Inflammatory macrophage treated with lipopolysaccharide for 1 hour (primary cell): ENCODE data around the gene ROS1.
"Not testable (repeated sequence)": the region's sequence is repeated elsewhere in the genome, so short reads cannot be mapped to it uniquely, and the experiment has no call there.

Experiments
- DNase-seq, 2 donors: peaks; one replicate each; pipeline ENCODE4 v3.0.0-alpha.2; 2020 to 2022

The ROS1 gene

GRCh38 chr6:117375446-117375845 is 50.3 kb downstream of the ROS1 start:
- DNase-seq, result no peak

GRCh38 chr6:117373211-117373813 is 52.4 kb downstream of the ROS1 start:
- DNase-seq, result no peak

GRCh38 chr6:117372289-117372688 is 53.5 kb downstream of the ROS1 start:
- DNase-seq, result not testable (repeated sequence)

- no peak for DNase-seq
Observed at GRCh38 chr6:117371492-117371891, 54.2 kb downstream of the ROS1 start.

- peak; percentile 13 to 23 for DNase-seq
Observed at GRCh38 chr6:117359581-117359980, 66.2 kb downstream of the ROS1 start.

- DNase-seq, result no peak
Observed at GRCh38 chr6:117354671-117355070, 71.1 kb downstream of the ROS1 start.

- no peak for DNase-seq
Observed at GRCh38 chr6:117352466-117353081, 73.2 kb downstream of the ROS1 start.

- DNase-seq, result no peak
Observed at GRCh38 chr6:117351521-117351920, 74.2 kb downstream of the ROS1 start.

GRCh38 chr6:117346142-117346930 is 79.4 kb downstream of the ROS1 start:
- DNase-seq, result peak; percentile 14 to 51

GRCh38 chr6:117345292-117345610 is 80.5 kb downstream of the ROS1 start:
- DNase-seq, result no peak

GRCh38 chr6:117344444-117345291 is 81.1 kb downstream of the ROS1 start:
- no peak for DNase-seq

- no peak for DNase-seq
Observed at GRCh38 chr6:117338567-117338966, 87.2 kb downstream of the ROS1 start.

- DNase-seq, result no peak
Observed at GRCh38 chr6:117329926-117330325, 95.8 kb downstream of the ROS1 start.

- no peak for DNase-seq
Observed at GRCh38 chr6:117328500-117328899, 97.2 kb downstream of the ROS1 start.

GRCh38 chr6:117328005-117328389 is 97.7 kb downstream of the ROS1 start:
- DNase-seq, result no peak

- no peak for DNase-seq
Observed at GRCh38 chr6:117327149-117328004, 98.4 kb downstream of the ROS1 start.

GRCh38 chr6:117326396-117326795 is 99.3 kb downstream of the ROS1 start:
- DNase-seq, result no peak

- DNase-seq, result no peak
Observed at GRCh38 chr6:117317261-117317660, 108.5 kb downstream of the ROS1 start.

GRCh38 chr6:117311726-117312125 is 114.0 kb downstream of the ROS1 start:
- no peak for DNase-seq

GRCh38 chr6:117311310-117311709 is 114.4 kb downstream of the ROS1 start:
- DNase-seq, result no peak

- no peak for DNase-seq
Observed at GRCh38 chr6:117309611-117310010, 116.1 kb downstream of the ROS1 start.

GRCh38 chr6:117309069-117309468 is 116.7 kb downstream of the ROS1 start:
- no peak for DNase-seq
